Posterior cingulate gyrus (tissue), 11 donors: ENCODE results near the gene SLC28A1.
A peak's percentile ranks its signal among the peaks of the same experiment; 100 is the strongest.
"Not testable (repeated sequence)": the region's sequence is repeated elsewhere in the genome, so short reads cannot be mapped to it uniquely, and the experiment has no call there.

ENCODE experiments used
- DNase-seq, 10 donors: peaks; one replicate each; pipeline versions ENCODE4 v3.0.0 to v3.0.0-alpha.2; 2020 to 2021; ENCODE audit warnings: mixed read lengths in 3 of 10
- intact Hi-C: fragments of 100-400 bp; cut with DNase I; formaldehyde crosslinking; loops from one replicate; pipeline ENCODE4 v1.15.1; 2023

SLC28A1 gene

GRCh38 chr15:84982301-84982920, 97.9 kb downstream of the SLC28A1 start:
- DNase-seq: peak in 7 of 10 donors; percentile 11 to 83 (median 49)
- intact Hi-C loops: loop anchor here (5.0 to 10.0 kb wide), 3 partner anchors 60 to 380 kb away; partner anchors contain the start of gene ZSCAN2

- no peak for DNase-seq
- intact Hi-C loops: loop anchor here (5.0 to 10.0 kb wide), 3 partner anchors 59 to 381 kb away; partner anchors contain the start of gene ZSCAN2
Observed at GRCh38 chr15:84983294-84983693, 98.8 kb downstream of the SLC28A1 start.

- intact Hi-C loops: loop anchor here (5.0 to 10.0 kb wide), 3 partner anchors 59 to 381 kb away; partner anchors contain the start of gene ZSCAN2
- DNase-seq: no peak
Observed at GRCh38 chr15:84983711-84984110, 99.2 kb downstream of the SLC28A1 start.

- intact Hi-C loops: loop anchor here (10.0 kb wide), 1 partner anchor 140 kb away; no protein-coding TSS in a partner anchor
Observed at GRCh38 chr15:84985158-84985557, 100.7 kb downstream of the SLC28A1 start.

GRCh38 chr15:84987351-84987750, 102.9 kb downstream of the SLC28A1 start:
- not testable (repeated sequence) for DNase-seq
- intact Hi-C loops: loop anchor here (10.0 kb wide), 1 partner anchor 137 kb away; no protein-coding TSS in a partner anchor

More at GRCh38 chr15:84985158-84985557, 100.7 kb downstream of the SLC28A1 start:
- DNase-seq: no peak

- intact Hi-C loops: loop anchor here (10.0 kb wide), 1 partner anchor 137 kb away; no protein-coding TSS in a partner anchor
Observed at GRCh38 chr15:84987949-84988624, 103.6 kb downstream of the SLC28A1 start.

GRCh38 chr15:84988909-84989644, 104.6 kb downstream of the SLC28A1 start:
- no peak for DNase-seq
- intact Hi-C loops: loop anchor here (10.0 kb wide), 1 partner anchor 136 kb away; no protein-coding TSS in a partner anchor

More at GRCh38 chr15:84987949-84988624, 103.6 kb downstream of the SLC28A1 start:
- no peak for DNase-seq

GRCh38 chr15:84990507-84990906, 106.0 kb downstream of the SLC28A1 start:
- no peak for DNase-seq
- intact Hi-C loops: no loop called here

- DNase-seq: no peak
- intact Hi-C loops: no loop called here
Observed at GRCh38 chr15:84991014-84991712, 106.7 kb downstream of the SLC28A1 start.

GRCh38 chr15:84992157-84992944, 107.9 kb downstream of the SLC28A1 start:
- DNase-seq: no peak
- intact Hi-C loops: no loop called here
